Astrocyte of the spinal cord (primary cell): ENCODE results near the gene COX14.

Experiments
- DNase-seq: peaks from one replicate; pipeline ENCODE4 v3.0.0; 2011; ENCODE audit warnings: low read depth, low spot score
- H3K4me3 ChIP-seq: 2 replicates; pipeline ENCODE4 v1.5.1; 2011; ENCODE audit warnings: low read depth, mild to moderate bottlenecking, low read length, moderate library complexity
- in situ Hi-C: cut with HindIII; loops from 2 replicates; pipeline ENCODE4 v1.10.0; 2017; ENCODE audit warnings: low sequenced_read_pairs
- TF ChIP-seq, protein P1 (sequence below): IDR thresholded peaks from 2 replicates; pipeline ENCODE4 v1.5.1; 2012; ENCODE audit warnings: low read depth, mild to moderate bottlenecking, low read length, inconsistent platforms

Gene COX14

DNA sequence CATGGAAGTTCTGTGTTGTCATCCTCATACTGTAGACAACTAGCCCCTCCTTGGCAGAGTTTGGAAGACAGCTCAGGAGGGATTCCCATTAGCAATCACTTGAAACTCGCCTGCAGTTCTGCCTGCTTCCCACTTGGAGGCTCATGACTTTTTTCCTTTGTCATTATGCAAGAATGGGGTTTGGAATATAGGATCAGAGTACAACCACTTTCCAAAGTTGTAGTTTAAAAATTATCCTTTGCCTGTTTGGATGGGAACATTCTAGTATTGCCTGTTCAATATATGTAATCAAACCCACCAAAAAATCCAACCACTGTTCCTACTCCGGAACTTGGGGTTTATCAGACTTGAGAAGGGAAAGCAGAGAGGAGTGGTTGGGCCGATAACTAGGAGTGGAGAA lies 10.4 kb upstream of the COX14 start:
- TF ChIP-seq, protein P1, sequence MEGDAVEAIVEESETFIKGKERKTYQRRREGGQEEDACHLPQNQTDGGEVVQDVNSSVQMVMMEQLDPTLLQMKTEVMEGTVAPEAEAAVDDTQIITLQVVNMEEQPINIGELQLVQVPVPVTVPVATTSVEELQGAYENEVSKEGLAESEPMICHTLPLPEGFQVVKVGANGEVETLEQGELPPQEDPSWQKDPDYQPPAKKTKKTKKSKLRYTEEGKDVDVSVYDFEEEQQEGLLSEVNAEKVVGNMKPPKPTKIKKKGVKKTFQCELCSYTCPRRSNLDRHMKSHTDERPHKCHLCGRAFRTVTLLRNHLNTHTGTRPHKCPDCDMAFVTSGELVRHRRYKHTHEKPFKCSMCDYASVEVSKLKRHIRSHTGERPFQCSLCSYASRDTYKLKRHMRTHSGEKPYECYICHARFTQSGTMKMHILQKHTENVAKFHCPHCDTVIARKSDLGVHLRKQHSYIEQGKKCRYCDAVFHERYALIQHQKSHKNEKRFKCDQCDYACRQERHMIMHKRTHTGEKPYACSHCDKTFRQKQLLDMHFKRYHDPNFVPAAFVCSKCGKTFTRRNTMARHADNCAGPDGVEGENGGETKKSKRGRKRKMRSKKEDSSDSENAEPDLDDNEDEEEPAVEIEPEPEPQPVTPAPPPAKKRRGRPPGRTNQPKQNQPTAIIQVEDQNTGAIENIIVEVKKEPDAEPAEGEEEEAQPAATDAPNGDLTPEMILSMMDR = peak; percentile 54
- H3K4me3 ChIP-seq = no peak overlapping the region
- DNase-seq = peak; percentile 56
- in situ Hi-C loops = no loop called here

DNA sequence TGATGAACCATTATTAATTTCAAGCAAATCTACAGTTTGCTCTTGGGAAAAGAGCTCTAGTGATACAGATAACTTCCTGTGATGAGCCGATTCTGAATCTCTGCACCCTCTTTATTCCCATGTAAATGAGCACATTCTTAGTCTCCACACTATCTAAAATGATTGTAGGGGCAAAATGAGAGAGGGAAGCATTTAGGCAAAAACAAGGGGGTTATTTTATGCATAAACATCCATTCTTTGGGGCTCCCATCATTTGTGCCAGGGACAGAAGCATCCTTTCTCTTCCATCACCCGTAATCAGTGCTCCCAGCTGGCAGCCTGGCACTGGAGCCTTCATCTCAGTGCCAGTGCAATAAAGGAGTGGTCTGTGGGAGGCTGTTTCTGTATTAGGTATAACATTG lies 9.9 kb upstream of the COX14 start:
- TF ChIP-seq, protein P1 = no peak
- no peak for DNase-seq
- in situ Hi-C loops = no loop called here
- H3K4me3 ChIP-seq = no peak overlapping the region

DNA sequence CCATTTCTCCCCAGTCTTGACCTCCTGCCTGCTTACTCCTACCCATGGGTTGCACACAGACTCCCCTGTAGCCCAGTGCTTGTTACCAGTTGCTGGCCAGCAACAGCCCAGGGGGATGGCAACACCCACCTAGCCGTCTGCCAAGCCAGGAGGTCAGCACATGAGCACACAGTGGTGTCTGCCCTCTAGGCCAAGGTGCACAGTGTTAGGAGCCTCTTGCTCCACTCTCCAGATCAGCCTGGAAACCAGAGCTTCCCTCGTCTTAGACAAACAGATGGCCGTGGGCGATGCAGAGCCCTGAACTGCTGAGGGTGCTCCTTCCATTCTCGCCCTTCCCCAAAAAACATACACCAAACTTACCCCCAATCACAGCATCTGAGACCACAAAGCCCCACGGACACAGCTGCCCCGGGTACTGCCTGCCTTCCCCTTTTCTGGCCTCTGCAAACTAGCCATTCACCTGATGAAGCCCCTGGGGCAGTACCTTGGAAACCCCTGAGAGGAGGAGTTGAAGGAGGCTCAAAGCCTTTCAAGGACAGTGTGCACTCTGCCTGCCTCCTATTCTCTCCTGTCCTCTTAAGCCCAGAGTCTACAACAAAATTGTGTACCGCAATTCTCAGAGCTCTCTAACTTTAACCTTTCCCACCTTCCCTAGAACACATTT lies 9.3 kb upstream of the COX14 start:
- no peak for DNase-seq
- TF ChIP-seq, protein P1 = no peak
- in situ Hi-C loops = no loop called here
- no peak overlapping the region for H3K4me3 ChIP-seq

DNA sequence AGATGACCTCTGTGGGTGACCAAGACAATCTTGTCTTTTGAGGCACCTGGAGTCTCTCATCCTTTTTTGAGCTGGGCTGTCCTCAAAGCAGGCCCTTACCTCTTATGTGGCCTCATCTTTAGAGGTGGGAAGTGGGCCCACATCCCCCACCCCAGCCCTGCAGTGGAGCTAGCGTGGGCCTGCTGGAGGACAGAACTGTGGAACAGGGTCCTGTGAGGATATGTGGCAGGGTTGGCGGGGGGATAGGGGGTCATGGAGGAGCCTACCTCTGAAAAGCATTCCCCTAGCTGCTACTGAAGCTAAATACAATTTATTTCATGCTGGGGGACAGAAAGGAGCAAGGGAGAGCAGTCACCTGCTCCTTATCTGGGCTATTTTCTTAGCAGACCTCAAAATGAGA lies 8.7 kb upstream of the COX14 start:
- in situ Hi-C loops = no loop called here
- TF ChIP-seq, protein P1 = no peak

DNA sequence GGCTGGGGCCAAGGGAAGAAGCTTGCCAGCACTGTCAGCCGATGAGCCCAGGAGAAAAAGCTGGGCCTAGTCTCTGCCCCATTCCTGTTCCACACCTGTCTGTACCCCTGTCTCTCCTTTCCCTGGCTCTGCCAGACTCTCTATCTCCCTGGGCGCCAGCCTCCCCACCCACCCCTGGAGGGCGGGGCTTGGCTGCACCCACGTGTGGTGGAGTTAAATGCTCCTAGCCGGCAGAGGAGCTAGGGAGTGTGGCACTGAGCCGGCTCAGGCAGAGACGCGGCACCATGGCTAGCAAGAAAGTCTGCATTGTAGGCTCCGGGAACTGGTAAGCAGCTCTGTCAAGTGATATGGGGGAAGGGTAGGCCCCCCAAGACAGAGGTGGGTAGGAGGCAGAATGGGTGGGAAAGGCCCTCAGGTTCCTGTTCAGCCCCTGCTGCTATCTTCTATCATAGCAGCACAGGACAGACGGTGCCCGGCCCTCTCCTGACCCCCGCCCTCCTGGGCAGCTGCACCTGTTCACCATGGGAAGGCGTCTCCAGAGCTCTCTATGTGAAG lies 8.2 kb upstream of the COX14 start, which contains the start of gene GPD1:
GPD1 (plus strand) TSS at position 242 of the 555 bp plus-strand sequence; CDS start at position 285, 43 bp downstream.
- no peak within 1 kb of the TSS for H3K4me3 ChIP-seq
- in situ Hi-C loops = no loop called here
- TF ChIP-seq, protein P1 = no peak
- DNase-seq = peak; percentile 35

More for the DNA sequence above, 8.7 kb upstream of the COX14 start:
- no peak for DNase-seq
- H3K4me3 ChIP-seq = no peak overlapping the region

DNA sequence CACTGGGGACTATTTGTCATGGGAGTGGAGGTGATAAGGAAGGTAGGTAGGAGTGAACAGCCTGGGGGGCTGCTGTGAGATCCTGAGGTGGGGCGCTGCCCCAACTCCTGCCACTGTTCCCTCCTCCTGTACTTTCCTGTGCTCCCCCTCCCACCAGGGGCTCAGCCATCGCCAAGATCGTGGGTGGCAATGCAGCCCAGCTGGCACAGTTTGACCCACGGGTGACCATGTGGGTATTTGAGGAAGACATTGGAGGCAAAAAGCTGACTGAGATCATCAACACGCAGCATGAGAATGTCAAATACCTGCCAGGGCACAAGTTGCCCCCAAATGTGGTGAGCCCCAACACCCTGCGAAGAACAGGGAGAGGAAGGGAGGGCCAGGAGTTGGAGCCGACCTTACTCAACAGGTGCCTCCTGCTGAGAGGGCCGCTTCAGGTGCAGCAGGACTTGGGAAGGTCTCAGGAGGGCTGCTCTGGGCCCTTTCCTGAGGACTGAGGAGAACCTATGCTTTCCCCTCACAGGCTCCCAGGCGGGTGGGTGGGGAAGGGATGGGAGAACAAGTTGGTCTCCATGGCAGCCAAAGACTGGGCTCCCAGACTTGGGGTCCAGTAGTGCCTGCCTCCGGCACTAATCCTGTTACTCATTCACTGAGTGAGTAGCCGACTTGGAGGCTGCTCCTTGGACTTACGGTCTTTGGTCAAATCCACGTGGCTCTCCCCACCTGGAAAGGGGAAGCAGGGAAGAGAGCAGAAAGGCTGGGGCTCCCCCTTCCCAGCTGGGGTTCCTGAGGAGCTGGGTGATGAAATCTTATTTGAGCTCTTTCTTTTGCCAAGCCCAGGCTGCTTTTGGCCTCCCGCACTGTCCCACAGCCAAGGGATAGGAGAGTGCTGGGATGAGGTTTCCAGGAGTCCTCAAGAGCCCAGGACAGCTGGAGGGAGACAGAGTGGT lies 7.3 kb upstream of the COX14 start:
- no peak for DNase-seq
- in situ Hi-C loops = no loop called here
- H3K4me3 ChIP-seq = no peak overlapping the region
- TF ChIP-seq, protein P1 = no peak
